HG03135 (cell line): ENCODE data around the gene SVOPL.

Experiments used
- ATAC-seq: cut with Tn5 transposase; IDR thresholded peaks from one replicate; pipeline ENCODE4 v1.9.1; 2021; ENCODE audit warnings: mild to moderate bottlenecking, moderate library complexity; ENCODE audit not compliant: unreplicated experiment

Gene SVOPL

GRCh38 chr7:138662076-138662990 is 38.8 kb downstream of the SVOPL start:
- no peak for ATAC-seq

DNA sequence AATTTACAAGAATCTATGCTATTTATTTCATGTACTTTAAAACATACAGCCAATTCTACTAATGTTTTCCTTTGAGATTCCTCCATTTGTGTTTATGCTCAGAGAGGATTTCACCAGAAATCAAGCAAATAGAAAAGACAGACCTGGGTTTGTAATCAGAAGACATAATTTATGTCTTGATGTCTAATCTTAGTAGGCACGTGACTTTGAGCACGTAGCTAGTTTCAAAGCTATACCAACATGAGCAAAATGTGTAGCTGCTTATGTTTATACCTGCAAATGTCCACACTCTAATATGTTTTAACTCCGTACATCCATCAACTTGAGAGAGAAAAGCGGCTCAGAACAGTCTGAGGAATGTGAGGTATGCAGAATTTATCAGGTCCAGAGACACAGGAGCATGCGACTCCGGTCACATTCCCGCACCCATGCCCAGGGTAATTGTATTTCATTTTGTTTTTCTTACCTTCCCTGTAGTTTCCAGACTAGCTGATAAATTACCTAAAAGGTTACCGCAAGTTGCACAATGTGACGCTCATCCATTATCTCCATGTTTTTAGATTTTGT is 40.0 kb downstream of the SVOPL start:
- ATAC-seq, result no peak

DNA sequence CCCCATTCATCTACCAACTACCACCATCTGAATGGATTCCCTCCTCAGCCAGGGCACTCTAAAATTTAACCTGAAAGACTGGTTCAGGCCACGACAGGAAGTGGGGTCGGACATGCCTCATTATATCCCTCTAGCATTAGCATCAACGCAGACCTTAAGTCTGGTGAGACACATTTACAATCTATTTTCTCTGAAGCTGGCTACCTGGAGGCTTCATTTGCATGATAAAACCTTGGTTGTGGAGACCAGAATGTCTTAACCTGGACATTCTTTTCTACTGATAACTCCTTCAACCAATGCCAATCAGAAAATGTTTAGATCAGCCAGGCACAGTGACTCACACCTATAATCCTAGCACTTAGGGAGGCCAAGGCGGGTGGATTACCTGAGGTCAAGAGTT is 42.3 kb downstream of the SVOPL start:
- no peak for ATAC-seq

- no peak for ATAC-seq
Observed at GRCh38 chr7:138657854-138658386, 43.2 kb downstream of the SVOPL start.

DNA sequence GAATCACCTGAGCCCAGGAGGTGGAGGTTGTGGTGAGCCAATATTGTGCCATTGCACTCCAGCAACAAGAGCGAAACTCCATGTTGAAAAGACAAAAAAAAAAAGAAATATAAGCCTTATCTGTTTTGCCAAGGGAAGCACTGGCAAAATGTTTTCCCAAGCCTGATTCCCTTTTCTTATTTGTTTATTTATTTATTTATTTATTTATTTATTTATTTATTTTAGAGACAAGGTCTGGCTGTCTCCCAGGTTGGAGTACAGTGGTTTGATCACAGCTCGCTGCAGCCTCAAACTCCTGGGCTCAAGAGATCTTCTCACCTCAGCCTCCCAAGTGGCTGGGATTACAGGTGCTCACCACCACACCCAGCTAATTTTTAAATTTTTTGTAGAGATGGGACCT is 44.2 kb downstream of the SVOPL start:
- no peak for ATAC-seq

- ATAC-seq, result no peak
Observed at GRCh38 chr7:138654616-138655015, 46.5 kb downstream of the SVOPL start.

- ATAC-seq, result no peak
Observed at GRCh38 chr7:138649506-138649905, 51.7 kb downstream of the SVOPL start.

GRCh38 chr7:138645284-138645683 is 55.9 kb downstream of the SVOPL start:
- ATAC-seq, result no peak

GRCh38 chr7:138632826-138633602 is 68.1 kb downstream of the SVOPL start:
- ATAC-seq, result no peak

- no peak for ATAC-seq
Observed at GRCh38 chr7:138632384-138632783, 68.8 kb downstream of the SVOPL start.

DNA sequence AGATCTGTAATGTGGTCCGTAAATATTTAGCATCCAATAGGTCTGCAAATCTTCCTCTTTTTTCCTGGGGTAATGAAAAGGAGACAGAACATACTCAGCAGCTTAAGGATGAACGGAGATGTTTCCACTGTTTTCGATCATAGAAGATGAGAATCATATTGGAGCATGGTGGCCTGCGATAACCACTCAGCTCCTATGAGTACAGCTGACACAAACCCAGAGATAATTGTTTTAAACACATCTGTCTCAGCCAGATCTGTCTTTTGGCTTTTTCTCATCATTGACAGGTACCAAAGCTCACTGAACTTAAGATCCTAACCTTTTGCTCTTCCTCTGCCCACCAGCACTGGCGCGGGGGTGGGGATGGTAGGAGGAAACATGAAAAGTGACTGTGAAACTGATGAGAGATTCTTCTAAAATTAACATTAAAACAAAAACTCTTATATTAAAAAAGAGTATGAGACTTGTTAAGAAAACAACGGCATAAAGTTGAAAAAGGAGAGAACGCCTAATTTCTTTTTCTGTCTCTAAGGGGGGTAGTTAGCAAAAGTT is 71.0 kb downstream of the SVOPL start:
- no peak for ATAC-seq

GRCh38 chr7:138627361-138627760 is 73.8 kb downstream of the SVOPL start:
- ATAC-seq, result no peak

GRCh38 chr7:138626846-138627245 is 74.3 kb downstream of the SVOPL start:
- no peak for ATAC-seq

GRCh38 chr7:138625849-138626230 is 75.3 kb downstream of the SVOPL start:
- no peak for ATAC-seq

- no peak for ATAC-seq
Observed at GRCh38 chr7:138625084-138625848, 75.9 kb downstream of the SVOPL start.

DNA sequence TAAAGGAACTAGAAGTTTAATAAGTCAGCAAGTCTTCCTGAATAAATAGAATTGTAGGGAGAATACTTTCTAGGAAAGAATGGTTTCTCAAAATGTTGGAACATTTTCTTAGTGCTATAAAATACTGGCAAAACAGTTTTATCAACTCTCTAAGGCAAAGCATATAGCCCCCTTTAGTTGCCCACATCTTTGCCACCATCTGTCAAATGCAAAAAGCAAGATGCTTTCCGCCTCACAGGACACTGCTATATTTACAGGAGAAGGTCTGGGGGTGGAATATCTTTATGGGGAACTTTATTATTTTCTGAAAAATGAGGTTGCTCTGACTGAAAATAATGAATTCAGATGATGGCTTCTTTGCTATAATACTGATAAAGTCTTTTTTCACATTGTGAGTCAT is 78.3 kb downstream of the SVOPL start:
- no peak for ATAC-seq

DNA sequence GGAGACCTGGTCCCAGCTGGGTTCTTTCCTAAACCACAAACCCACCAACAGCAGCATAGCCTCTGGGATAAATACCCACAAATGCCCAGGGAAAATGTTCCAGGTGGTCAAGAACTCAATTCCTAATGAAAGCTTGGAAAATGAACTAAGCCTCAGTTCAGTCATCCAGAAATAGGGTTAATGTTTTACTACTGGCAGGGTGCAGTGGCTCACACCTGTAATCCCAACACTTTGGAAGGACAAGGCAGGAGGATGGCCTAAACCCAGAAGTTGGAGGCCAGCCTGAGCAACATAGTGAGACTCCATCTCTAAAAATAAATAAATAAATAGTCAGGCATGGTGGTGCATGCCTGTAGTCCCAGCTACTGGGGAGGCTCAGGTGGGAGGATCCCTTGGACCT is 82.2 kb downstream of the SVOPL start:
- ATAC-seq, result no peak

GRCh38 chr7:138618506-138618905 is 82.7 kb downstream of the SVOPL start:
- no peak for ATAC-seq

- ATAC-seq, result no peak
Observed at GRCh38 chr7:138616085-138616484, 85.1 kb downstream of the SVOPL start.

GRCh38 chr7:138613630-138614029 is 87.5 kb downstream of the SVOPL start:
- no peak for ATAC-seq
